Thoracic aorta (tissue), 2 donors: ENCODE data around the gene TSFM. TPM values are rescaled to one million over a fixed set of nuclear protein-coding genes. Genes with fewer than 3 reads are reported as not detected.

Experiments used
- ATAC-seq: fragments of 150-250 bp; one replicate; pipeline ENCODE4 v1.8.0; 2017; ENCODE audit warnings: low read depth; ENCODE audit not compliant: insufficient number of reproducible peaks, low FRiP score
- DNase-seq: peaks from one replicate; pipeline ENCODE4 v3.0.0-alpha.2; 2020; ENCODE audit warnings: low spot score
- H3K27ac ChIP-seq, 2 donors: fragments of 200-600 bp; sonication (generic); 1 replicate in 1 of 2; 2 replicates in 1 of 2; pipeline ENCODE4 v1.5.1; 2016; ENCODE audit warnings: mild to moderate bottlenecking in 2 of 2, moderate library complexity in 2 of 2
- H3K27me3 ChIP-seq: fragments of 200-600 bp; sonication (generic); replicated peaks from 2 replicates; pipeline ENCODE4 v1.6.0; 2016; ENCODE audit warnings: mild to moderate bottlenecking; ENCODE audit not compliant: insufficient read depth
- H3K36me3 ChIP-seq: fragments of 200-600 bp; sonication (generic); one replicate; pipeline ENCODE4 v1.5.1; 2016
- H3K4me1 ChIP-seq, 2 donors: fragments of 200-600 bp; sonication (generic); 1 replicate in 1 of 2; 2 replicates in 1 of 2; pipeline versions ENCODE4 v1.5.1 to v1.6.0; 2016; ENCODE audit warnings: low read depth in 2 of 2, mild to moderate bottlenecking in 1 of 2; ENCODE audit not compliant: control insufficient read depth in 1 of 2
- H3K4me3 ChIP-seq: fragments of 200-600 bp; sonication (generic); 2 replicates; pipeline ENCODE4 v1.5.1; 2016; ENCODE audit warnings: mild to moderate bottlenecking
- H3K9me3 ChIP-seq: fragments of 200-600 bp; sonication (generic); 2 replicates; pipeline ENCODE4 v1.5.1; 2016
- total RNA-seq, 2 donors: library from RNA; depleted of rRNA; stranded (reverse); fragments of >200 nt; gene quantifications; one replicate each; pipeline versions ENCODE4 v1.1.0 to v1.2.3, GENCODE V29; 2016
- TF ChIP-seq, protein P1 (sequence below): fragments of 200-600 bp; sonication (generic); IDR thresholded peaks from one replicate; pipeline ENCODE4 v1.5.1; 2019; ENCODE audit warnings: antibody characterized with exemption

The TSFM gene
- total RNA-seq, 2 donors from 2014 or later: 15.4 to 19.3 TPM

DNA sequence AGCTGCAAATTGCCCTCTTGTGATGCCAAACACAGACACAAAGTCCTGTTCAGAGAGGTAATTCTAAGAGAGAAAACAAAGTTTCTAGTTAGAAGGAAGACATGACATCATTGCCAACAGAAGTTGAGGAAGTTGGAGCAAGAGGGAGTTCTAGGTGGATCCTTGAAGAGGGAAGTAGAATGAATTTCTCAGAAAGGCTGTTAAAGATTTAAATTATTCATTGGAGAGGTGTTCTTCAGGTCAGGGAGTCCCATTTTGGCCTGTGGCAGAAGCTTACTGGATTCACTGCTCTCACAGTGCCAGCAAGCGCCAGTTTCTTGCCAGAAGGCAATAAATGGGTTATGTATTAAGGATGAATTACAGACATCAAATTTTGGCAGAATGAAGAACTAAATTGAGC, 15.3 kb downstream of the TSFM start:
- DNase-seq: no peak
- TF ChIP-seq, protein P1, sequence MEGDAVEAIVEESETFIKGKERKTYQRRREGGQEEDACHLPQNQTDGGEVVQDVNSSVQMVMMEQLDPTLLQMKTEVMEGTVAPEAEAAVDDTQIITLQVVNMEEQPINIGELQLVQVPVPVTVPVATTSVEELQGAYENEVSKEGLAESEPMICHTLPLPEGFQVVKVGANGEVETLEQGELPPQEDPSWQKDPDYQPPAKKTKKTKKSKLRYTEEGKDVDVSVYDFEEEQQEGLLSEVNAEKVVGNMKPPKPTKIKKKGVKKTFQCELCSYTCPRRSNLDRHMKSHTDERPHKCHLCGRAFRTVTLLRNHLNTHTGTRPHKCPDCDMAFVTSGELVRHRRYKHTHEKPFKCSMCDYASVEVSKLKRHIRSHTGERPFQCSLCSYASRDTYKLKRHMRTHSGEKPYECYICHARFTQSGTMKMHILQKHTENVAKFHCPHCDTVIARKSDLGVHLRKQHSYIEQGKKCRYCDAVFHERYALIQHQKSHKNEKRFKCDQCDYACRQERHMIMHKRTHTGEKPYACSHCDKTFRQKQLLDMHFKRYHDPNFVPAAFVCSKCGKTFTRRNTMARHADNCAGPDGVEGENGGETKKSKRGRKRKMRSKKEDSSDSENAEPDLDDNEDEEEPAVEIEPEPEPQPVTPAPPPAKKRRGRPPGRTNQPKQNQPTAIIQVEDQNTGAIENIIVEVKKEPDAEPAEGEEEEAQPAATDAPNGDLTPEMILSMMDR: no peak
- Histone ChIP-seq H3K4me3 (no peak overlapping the region), H3K36me3 (peaks cover 43% of the 10 kb centered on the region), H3K27me3 (no peaks in the 10 kb centered on the region), H3K27ac (no peak overlapping the region), H3K9me3 (no peaks in the 10 kb centered on the region), H3K4me1 (peaks cover 0 to under 1% of the 10 kb centered on the region in 2 donors)
- no peak for ATAC-seq

DNA sequence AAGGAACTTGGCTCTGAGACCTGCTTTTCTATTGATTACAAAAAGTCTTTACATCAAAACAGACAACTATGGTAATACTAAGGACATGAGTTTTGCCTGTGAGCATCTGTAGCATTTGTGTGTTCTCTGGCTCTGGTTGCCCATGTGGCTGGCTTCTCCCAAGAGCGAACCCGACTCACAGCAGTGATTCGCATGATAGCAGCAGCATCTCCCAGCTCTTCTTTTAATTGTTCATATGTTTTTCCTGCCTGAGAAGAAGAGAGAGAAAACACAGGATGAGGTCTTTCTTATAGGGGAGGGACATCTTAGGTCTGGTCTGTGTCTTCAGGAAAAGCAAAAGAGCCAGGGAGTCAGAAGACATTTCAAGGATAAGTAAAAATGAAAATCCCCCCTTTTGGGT, 18.4 kb downstream of the TSFM start:
- peaks cover 0 to 8% of the 10 kb centered on the region in 2 donors for H3K4me1 ChIP-seq
- ATAC-seq (no peak), DNase-seq (no peak)
- TF ChIP-seq, protein P1: no peak
- peaks cover 32% of the 10 kb centered on the region for H3K36me3 ChIP-seq
- H3K9me3 ChIP-seq: no peaks in the 10 kb centered on the region
- no peak overlapping the region for H3K27ac ChIP-seq
- H3K27me3 ChIP-seq: no peaks in the 10 kb centered on the region
- no peak overlapping the region for H3K4me3 ChIP-seq

DNA sequence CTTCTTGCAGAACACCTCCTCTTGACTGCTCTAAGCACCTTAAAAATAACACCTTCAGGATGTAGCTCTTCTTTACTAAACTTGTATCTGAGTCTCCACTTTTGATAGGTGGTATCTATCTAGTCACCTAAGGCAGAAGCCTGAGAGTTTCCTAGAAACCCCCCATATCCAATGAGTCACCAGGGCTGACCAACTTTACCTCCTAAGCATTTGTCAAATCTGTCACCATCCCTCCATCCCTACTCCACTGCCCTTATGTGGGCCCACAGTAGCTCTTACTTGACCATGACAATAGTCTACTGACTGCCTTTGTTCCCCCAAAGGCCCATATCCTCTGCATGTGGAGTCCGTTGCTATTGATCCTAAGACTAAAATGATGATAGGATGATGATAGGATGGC, 20.0 kb downstream of the TSFM start:
- no peaks in the 10 kb centered on the region for H3K27me3 ChIP-seq
- peaks cover 42% of the 10 kb centered on the region for H3K36me3 ChIP-seq
- no peak overlapping the region for H3K27ac ChIP-seq
- DNase-seq (no peak), ATAC-seq (no peak)
- no peak overlapping the region for H3K4me3 ChIP-seq
- TF ChIP-seq, protein P1: no peak
- H3K4me1 ChIP-seq: peaks cover 0 to 8% of the 10 kb centered on the region in 2 donors
- no peaks in the 10 kb centered on the region for H3K9me3 ChIP-seq

DNA sequence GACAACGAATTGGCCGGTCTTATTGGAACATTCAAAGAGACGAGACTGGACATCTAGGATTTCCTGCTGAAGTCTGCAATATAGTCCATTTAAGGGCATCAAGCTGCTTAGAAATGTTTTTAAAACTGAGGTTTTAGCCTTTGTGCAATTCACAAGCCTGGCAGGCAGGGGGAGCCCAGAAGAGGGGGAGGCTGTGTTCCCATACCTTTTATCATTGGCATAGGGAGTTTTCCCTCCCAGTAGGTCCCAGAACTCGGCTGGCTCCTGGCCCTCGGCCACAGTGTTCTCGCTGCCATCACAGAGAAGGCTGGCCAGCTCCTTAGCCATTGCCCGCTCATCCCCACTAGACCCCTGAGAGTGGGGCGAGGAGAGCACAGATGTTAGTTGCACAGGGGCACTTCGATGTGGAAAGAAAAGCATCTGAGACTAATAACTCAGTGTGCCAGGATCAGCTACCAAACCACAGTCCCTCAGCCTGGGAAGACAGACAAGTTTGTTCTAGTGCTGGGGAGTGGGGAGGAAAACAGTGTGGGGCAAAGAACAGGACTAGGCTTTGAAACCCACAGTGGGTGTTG, 20.8 kb downstream of the TSFM start:
- no peak overlapping the region for H3K4me3 ChIP-seq
- peaks cover 50% of the 10 kb centered on the region for H3K36me3 ChIP-seq
- peaks cover 0 to 8% of the 10 kb centered on the region in 2 donors for H3K4me1 ChIP-seq
- no peaks in the 10 kb centered on the region for H3K9me3 ChIP-seq
- TF ChIP-seq, protein P1: peak; percentile 83
- H3K27me3 ChIP-seq: no peaks in the 10 kb centered on the region
- DNase-seq (peak; percentile 22), ATAC-seq (peak; percentile 76)
- no peak overlapping the region for H3K27ac ChIP-seq

DNA sequence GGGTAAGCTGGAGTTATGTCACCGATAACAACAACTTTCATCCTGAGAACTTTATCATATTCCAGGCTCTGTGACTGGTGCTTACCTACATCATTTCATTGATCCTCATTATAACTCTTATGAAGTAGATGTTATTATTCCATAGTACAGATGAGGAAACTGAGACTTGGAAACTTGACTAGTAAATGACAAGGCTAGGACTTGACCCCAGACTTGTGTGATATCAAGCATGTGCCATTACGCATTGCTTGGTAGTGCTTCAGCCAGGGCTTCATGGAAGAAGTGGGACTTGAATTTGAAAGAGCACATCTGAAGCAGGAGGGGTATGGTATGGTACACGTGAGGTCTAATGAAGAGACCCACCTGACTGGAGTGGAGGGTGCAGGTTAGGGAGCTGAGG, 24.1 kb downstream of the TSFM start:
- Histone ChIP-seq H3K4me1 (peaks cover 0 to 8% of the 10 kb centered on the region in 2 donors), H3K36me3 (peaks cover 59% of the 10 kb centered on the region), H3K27ac (no peak overlapping the region), H3K4me3 (no peak overlapping the region), H3K9me3 (no peaks in the 10 kb centered on the region), H3K27me3 (no peaks in the 10 kb centered on the region)
- ATAC-seq (no peak), DNase-seq (no peak)
- TF ChIP-seq, protein P1: no peak
